T-helper 1 cell (primary cell): ENCODE data around the gene HECA.
"Not testable (repeated sequence)": the region's sequence is repeated elsewhere in the genome, so short reads cannot be mapped to it uniquely, and the experiment has no call there.

ENCODE experiments used
- DNase-seq, 5 donors: peaks; one replicate each; pipeline ENCODE4 v3.0.0-alpha.2; 2012 to 2020

Gene HECA

GRCh38 chr6:139219746-139220145 lies 84.9 kb downstream of the HECA start:
- DNase-seq, result no peak

GRCh38 chr6:139228387-139228786 lies 93.5 kb downstream of the HECA start:
- not testable (repeated sequence) for DNase-seq
